GM10266 (cell line): Measurements from ENCODE around the gene CXCR5.

Source experiments
- DNase-seq: peaks from one replicate; pipeline ENCODE4 v3.0.0; 2012; ENCODE audit errors: extremely low spot score
- TF ChIP-seq, protein P1 (sequence below): IDR thresholded peaks from 2 replicates; pipeline ENCODE4 v1.5.1; 2012; ENCODE audit warnings: mild to moderate bottlenecking, low read depth; ENCODE audit not compliant: control insufficient read depth, insufficient read depth; ENCODE audit errors: missing control alignments

Gene CXCR5

DNA sequence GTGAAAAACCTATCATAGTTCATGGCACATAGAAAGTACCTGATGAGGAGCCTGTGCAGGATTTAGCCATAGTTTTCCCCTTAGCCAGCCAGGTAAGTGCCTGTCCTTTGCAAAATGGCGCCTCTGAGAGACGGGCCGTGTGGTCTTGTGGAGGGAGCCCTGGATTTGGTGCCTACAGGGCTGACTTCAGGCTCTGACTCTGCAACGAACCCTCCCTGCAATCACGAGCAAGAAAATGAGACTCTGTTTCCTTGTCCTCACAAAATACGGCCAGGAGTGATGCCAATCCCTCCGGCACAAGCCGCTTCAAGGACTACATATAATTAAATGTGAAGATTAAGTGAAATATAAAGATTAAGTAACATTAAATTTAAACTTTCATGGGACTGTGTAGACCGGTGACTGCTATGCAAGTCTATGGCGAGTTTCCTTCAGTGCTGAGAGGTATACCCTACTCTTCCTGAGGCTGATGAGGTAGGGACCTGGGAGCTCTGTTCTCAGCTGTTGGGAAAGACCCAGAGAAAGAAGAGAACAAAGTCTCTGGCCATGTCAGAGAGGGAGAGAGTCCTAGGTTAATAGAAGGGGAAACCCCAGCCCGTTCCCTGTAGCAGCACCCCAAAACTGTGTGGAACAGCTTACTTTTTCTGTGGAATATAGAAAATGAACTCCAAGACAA lies 6.1 kb upstream of the CXCR5 start:
- TF ChIP-seq, protein P1, sequence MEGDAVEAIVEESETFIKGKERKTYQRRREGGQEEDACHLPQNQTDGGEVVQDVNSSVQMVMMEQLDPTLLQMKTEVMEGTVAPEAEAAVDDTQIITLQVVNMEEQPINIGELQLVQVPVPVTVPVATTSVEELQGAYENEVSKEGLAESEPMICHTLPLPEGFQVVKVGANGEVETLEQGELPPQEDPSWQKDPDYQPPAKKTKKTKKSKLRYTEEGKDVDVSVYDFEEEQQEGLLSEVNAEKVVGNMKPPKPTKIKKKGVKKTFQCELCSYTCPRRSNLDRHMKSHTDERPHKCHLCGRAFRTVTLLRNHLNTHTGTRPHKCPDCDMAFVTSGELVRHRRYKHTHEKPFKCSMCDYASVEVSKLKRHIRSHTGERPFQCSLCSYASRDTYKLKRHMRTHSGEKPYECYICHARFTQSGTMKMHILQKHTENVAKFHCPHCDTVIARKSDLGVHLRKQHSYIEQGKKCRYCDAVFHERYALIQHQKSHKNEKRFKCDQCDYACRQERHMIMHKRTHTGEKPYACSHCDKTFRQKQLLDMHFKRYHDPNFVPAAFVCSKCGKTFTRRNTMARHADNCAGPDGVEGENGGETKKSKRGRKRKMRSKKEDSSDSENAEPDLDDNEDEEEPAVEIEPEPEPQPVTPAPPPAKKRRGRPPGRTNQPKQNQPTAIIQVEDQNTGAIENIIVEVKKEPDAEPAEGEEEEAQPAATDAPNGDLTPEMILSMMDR, result no peak
- DNase-seq, result no peak

DNA sequence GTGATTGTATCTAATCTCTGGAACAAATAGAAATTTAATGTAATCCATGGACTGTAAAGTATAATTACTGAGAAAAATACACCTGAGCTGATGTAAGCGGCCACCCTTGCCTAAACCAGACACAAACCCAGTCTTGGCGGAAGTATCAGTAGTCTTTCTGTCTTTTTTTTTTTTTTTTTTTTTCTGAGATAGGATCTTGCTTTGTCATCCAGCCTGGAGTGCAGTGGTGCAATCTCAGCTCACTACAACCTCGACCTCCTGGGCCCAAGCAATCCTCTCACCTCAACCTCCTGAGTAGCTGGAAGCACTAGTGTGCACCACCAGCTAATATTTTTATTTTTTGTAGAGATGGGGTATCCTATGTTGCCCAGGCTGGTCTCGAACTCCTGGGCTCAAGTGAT lies 5.5 kb upstream of the CXCR5 start:
- no peak for DNase-seq
- TF ChIP-seq, protein P1, result no peak

DNA sequence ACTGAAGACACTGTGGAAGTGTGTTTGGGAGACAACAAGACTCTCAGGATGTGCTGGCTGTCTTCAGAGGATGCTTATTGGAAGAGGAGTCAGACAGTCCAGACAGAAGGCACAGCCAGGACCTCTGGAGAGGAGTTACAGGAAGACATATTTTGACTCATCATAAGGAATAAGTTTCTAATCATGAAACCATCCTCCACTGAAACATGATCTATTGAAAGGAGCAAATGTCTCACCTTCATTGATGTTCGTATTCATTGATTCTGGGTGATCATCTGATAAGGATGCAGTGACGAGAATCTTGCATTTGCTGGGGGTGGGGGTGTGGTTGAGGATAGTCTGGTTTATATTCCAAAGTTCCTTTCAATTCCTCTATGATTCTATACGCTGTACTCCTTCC lies 2.5 kb upstream of the CXCR5 start:
- DNase-seq, result no peak
- TF ChIP-seq, protein P1, result no peak

DNA sequence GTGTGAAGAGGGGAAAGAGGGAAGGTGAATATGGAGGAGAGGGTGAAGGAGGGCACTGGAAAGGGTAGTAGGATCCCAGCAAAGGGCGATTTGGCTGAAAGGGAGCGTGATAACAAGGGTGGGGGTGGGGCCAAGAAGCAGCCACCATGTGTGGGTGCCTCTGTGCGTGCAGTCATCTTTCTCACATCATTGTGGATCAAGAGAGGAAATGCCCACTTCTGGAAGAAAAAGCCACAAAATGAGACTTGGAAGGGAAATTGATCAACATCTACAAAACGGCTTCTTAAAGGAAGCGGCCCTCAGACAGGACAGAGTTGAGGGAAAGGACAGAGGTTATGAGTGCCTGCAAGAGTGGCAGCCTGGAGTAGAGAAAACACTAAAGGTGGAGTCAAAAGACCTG lies 1.2 kb upstream of the CXCR5 start:
- TF ChIP-seq, protein P1, result no peak
- no peak for DNase-seq

DNA sequence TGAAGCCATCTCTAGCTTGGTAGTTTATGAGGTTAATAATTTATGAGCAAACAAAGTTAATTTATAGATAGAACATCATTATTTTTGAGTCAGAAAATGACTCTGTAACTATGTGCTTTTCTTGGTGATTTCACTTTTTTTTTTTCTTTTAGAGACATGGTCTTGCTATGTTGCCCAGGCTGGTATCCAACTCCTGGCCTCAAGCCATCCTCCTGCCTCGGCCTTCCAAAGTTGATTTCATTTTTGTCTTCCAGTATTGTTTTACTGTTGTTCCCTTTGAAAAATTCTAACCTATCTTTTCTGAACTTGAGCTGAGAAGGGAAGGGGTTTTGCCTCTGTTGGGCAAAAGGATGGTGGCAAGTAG lies 706 bp upstream of the CXCR5 start:
- TF ChIP-seq, protein P1, result no peak
- no peak for DNase-seq

DNA sequence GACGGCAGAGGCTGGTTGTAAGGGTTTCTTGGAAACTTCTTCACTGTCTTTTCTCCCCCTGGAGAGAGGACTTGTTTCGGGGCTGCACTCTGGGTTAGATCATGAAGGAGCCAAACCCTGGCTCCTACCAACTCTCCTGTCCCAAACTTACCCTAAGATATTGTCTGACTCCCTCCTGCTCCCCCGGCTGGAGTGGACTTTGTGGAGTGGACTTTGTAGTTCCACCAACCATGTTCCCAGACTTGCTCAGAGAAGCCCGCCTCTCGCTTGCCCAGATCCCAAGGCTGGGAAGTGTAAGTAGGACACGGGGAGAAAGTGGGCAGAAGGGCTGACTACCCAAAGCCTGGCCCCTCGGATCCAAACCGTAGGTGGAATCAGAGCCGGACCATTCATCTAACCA lies 1.2 kb downstream of the CXCR5 start:
- DNase-seq, result no peak
- TF ChIP-seq, protein P1, result no peak

DNA sequence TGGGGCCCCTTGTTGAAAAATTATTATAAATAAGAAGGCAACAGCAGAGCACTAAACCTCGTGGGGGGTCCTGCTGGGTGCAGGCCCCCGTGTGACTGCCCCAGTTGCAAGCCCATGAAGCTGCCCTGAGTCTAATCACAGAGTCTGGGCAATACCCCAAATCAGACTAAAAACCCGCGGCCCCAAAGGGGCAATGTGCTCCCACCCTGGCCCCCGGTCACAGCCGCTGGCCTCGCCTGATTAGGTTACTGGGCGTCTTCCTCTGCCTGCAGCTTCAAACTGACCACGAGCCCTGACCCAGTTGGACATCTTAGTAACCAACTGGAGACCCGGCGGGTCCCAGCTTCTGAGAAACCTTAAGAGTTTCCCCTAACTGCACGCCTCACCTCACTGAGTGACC lies 1.6 kb downstream of the CXCR5 start:
- TF ChIP-seq, protein P1, result no peak
- no peak for DNase-seq
